Measurements from ENCODE around the gene WWOX. TPM values are rescaled to one million over a fixed set of nuclear protein-coding genes. Genes with fewer than 3 reads are reported as not detected.

Gene WWOX
- total and polyA plus RNA-seq, 2 of the 13 experiments (the other 11 are each of a cell fraction or from before 2014, with no cell fraction given) = 9.1 to 37.4 TPM

DNA sequence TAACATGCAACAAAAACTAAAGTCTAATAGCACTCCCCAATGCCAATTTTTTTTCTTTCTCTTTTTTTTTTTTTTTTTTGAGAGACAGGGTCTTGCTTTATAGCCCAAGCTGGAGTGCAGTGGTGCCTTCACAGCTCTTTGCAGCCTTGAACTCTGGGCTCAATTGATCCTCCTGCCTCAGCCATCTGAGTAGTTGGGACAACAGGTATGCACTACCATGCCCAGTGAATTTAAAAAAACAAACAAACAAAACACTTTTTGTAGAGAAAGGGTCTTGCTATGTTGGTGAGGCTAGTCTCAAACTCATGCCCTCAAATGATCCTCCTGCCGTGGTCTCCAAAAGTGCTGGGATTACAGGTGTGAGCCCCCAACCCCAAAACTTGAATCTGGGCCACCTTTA is 632.3 kb downstream of the WWOX start (continued):
- TF ChIP-seq, protein P1, sequence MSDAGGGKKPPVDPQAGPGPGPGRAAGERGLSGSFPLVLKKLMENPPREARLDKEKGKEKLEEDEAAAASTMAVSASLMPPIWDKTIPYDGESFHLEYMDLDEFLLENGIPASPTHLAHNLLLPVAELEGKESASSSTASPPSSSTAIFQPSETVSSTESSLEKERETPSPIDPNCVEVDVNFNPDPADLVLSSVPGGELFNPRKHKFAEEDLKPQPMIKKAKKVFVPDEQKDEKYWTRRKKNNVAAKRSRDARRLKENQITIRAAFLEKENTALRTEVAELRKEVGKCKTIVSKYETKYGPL (CRISPR knock-in tag; IDR thresholded peaks at IDR 0.05) = no peak
- no peak for TF ChIP-seq TBX3 (IDR thresholded peaks at IDR 0.05; ENCODE audit: borderline replicate concordance)
- TF ChIP-seq CEBPG (CRISPR knock-in tag; IDR thresholded peaks at IDR 0.05) = no peak
- TF ChIP-seq RXRB (CRISPR knock-in tag; IDR thresholded peaks at IDR 0.05; ENCODE audit: borderline replicate concordance) = no peak
- TF ChIP-seq HMG20A (CRISPR knock-in tag; IDR thresholded peaks at IDR 0.05; ENCODE audit: borderline replicate concordance) = no peak
- TF ChIP-seq ZMYM4 (CRISPR knock-in tag; IDR thresholded peaks at IDR 0.05) = peak; percentile 58
- no peak for TF ChIP-seq HINFP (CRISPR knock-in tag; IDR thresholded peaks at IDR 0.05; ENCODE audit: low read depth)
- no peak for TF ChIP-seq MAFF (IDR thresholded peaks at IDR 0.05; ENCODE audit: low read depth, low read length)
- TF ChIP-seq ZNF17 (CRISPR knock-in tag; IDR thresholded peaks at IDR 0.05) = no peak
- no peak for TF ChIP-seq TBP (CRISPR knock-in tag; IDR thresholded peaks at IDR 0.05)
- no peak for TF ChIP-seq ZNF281 (CRISPR knock-in tag; IDR thresholded peaks at IDR 0.05; ENCODE audit: borderline replicate concordance)
- TF ChIP-seq HDAC2 (CRISPR knock-in tag; IDR thresholded peaks at IDR 0.05) = no peak
- TF ChIP-seq BRCA1 (CRISPR knock-in tag; IDR thresholded peaks at IDR 0.05) = no peak
- TF ChIP-seq, protein P2, sequence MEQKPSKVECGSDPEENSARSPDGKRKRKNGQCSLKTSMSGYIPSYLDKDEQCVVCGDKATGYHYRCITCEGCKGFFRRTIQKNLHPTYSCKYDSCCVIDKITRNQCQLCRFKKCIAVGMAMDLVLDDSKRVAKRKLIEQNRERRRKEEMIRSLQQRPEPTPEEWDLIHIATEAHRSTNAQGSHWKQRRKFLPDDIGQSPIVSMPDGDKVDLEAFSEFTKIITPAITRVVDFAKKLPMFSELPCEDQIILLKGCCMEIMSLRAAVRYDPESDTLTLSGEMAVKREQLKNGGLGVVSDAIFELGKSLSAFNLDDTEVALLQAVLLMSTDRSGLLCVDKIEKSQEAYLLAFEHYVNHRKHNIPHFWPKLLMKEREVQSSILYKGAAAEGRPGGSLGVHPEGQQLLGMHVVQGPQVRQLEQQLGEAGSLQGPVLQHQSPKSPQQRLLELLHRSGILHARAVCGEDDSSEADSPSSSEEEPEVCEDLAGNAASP (CRISPR knock-in tag; IDR thresholded peaks at IDR 0.05; ENCODE audit: borderline replicate concordance) = no peak
- TF ChIP-seq, protein P3, sequence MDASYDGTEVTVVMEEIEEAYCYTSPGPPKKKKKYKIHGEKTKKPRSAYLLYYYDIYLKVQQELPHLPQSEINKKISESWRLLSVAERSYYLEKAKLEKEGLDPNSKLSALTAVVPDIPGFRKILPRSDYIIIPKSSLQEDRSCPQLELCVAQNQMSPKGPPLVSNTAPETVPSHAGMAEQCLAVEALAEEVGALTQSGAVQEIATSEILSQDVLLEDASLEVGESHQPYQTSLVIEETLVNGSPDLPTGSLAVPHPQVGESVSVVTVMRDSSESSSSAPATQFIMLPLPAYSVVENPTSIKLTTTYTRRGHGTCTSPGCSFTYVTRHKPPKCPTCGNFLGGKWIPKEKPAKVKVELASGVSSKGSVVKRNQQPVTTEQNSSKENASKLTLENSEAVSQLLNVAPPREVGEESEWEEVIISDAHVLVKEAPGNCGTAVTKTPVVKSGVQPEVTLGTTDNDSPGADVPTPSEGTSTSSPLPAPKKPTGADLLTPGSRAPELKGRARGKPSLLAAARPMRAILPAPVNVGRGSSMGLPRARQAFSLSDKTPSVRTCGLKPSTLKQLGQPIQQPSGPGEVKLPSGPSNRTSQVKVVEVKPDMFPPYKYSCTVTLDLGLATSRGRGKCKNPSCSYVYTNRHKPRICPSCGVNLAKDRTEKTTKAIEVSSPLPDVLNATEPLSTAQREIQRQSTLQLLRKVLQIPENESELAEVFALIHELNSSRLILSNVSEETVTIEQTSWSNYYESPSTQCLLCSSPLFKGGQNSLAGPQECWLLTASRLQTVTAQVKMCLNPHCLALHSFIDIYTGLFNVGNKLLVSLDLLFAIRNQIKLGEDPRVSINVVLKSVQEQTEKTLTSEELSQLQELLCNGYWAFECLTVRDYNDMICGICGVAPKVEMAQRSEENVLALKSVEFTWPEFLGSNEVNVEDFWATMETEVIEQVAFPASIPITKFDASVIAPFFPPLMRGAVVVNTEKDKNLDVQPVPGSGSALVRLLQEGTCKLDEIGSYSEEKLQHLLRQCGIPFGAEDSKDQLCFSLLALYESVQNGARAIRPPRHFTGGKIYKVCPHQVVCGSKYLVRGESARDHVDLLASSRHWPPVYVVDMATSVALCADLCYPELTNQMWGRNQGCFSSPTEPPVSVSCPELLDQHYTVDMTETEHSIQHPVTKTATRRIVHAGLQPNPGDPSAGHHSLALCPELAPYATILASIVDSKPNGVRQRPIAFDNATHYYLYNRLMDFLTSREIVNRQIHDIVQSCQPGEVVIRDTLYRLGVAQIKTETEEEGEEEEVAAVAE (CRISPR knock-in tag; IDR thresholded peaks at IDR 0.05; ENCODE audit: borderline replicate concordance) = no peak
- TF ChIP-seq ZFP62 (CRISPR knock-in tag; IDR thresholded peaks at IDR 0.05) = no peak
